Lower leg skin (tissue), 3 donors: ENCODE data around the gene SATB1.

Source experiments
- POLR2A ChIP-seq, 2 donors: fragments of 450-650 bp; IDR thresholded peaks; one replicate each; pipeline ENCODE4 v1.6.1; 2016 to 2017; ENCODE audit warnings: antibody characterized with exemption in 2 of 2, mild to moderate bottlenecking in 1 of 2, moderate library complexity in 1 of 2
- TF ChIP-seq, protein P1 (sequence below), 3 donors: fragments of 450-650 bp; IDR thresholded peaks; one replicate each; pipeline ENCODE4 v1.5.1; 2016; ENCODE audit warnings: antibody characterized with exemption in 3 of 3, mild to moderate bottlenecking in 3 of 3, moderate library complexity in 2 of 3

DNA sequence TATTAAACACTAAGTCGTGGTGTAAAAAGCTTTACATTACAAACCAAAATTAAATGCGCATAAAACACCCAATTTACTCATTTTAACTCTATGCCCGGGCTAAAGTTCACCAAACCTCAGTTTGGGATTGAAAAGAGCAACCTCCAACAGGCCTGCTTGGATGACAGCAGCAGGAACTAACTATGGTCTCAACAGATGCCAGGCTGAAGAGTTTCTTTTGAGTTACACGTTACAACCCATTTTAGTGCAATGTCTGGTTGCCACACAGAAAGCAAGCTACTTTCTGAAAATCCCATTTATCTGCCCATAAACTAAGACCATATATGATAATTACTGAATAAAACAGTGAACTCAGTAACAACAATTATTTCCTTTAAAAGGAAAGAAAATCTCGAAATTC, 2.2 kb downstream of the SATB1 start:
- TF ChIP-seq, protein P1, sequence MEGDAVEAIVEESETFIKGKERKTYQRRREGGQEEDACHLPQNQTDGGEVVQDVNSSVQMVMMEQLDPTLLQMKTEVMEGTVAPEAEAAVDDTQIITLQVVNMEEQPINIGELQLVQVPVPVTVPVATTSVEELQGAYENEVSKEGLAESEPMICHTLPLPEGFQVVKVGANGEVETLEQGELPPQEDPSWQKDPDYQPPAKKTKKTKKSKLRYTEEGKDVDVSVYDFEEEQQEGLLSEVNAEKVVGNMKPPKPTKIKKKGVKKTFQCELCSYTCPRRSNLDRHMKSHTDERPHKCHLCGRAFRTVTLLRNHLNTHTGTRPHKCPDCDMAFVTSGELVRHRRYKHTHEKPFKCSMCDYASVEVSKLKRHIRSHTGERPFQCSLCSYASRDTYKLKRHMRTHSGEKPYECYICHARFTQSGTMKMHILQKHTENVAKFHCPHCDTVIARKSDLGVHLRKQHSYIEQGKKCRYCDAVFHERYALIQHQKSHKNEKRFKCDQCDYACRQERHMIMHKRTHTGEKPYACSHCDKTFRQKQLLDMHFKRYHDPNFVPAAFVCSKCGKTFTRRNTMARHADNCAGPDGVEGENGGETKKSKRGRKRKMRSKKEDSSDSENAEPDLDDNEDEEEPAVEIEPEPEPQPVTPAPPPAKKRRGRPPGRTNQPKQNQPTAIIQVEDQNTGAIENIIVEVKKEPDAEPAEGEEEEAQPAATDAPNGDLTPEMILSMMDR (IDR thresholded peaks at IDR 0.05): no peak
- TF ChIP-seq POLR2A (IDR thresholded peaks at IDR 0.05): no peak
